ENCODE data around the gene ANTXR1. TPM values are rescaled to one million over a fixed set of nuclear protein-coding genes. Genes with fewer than 3 reads are reported as not detected.

ANTXR1 gene
- total and polyA plus RNA-seq, 2 experiments from 2014 or later, result 24.0 to 36.0 TPM

- Histone ChIP-seq H3K36me3 (peaks cover 13% of the 10 kb centered on the region), H3K9me3 (ENCODE audit: low read depth) (no peaks in the 10 kb centered on the region), H3K4me1 (ENCODE audit: low read depth) (no peaks in the 10 kb centered on the region), H3K27me3 (no peaks in the 10 kb centered on the region), H3K27ac (no peak overlapping the region), H3K4me3 (no peak overlapping the region)
- DNase-seq (ENCODE audit: low read depth in 1 of 2, low spot score in 1 of 2), result no peak
- no peak for TF ChIP-seq CTCF (IDR thresholded peaks at IDR 0.05; ENCODE audit: low read depth, low read length)
These were observed 77.0 kb downstream of the ANTXR1 start for GRCh38 chr2:69089998-69090397.

GRCh38 chr2:69090820-69091219 is 77.8 kb downstream of the ANTXR1 start:
- no peak overlapping the region for H3K4me3 ChIP-seq
- no peak for DNase-seq (ENCODE audit: low read depth in 1 of 2, low spot score in 1 of 2)
- no peaks in the 10 kb centered on the region for H3K4me1 ChIP-seq (ENCODE audit: low read depth)
- H3K27ac ChIP-seq, result no peak overlapping the region
- no peak for TF ChIP-seq CTCF (IDR thresholded peaks at IDR 0.05; ENCODE audit: low read depth, low read length)
- no peaks in the 10 kb centered on the region for H3K27me3 ChIP-seq
- no peaks in the 10 kb centered on the region for H3K9me3 ChIP-seq (ENCODE audit: low read depth)
- H3K36me3 ChIP-seq, result peaks cover 13% of the 10 kb centered on the region

GRCh38 chr2:69092857-69093256 is 79.9 kb downstream of the ANTXR1 start:
- Histone ChIP-seq H3K4me3 (no peak overlapping the region), H3K4me1 (ENCODE audit: low read depth) (peaks cover 10% of the 10 kb centered on the region), H3K27me3 (no peaks in the 10 kb centered on the region), H3K36me3 (peaks cover 13% of the 10 kb centered on the region), H3K27ac (no peak overlapping the region), H3K9me3 (ENCODE audit: low read depth) (no peaks in the 10 kb centered on the region)
- DNase-seq (ENCODE audit: low read depth in 1 of 2, low spot score in 1 of 2), result no peak
- TF ChIP-seq CTCF (IDR thresholded peaks at IDR 0.05; ENCODE audit: low read depth, low read length), result no peak

- Histone ChIP-seq H3K9me3 (ENCODE audit: low read depth) (no peaks in the 10 kb centered on the region), H3K4me3 (no peak overlapping the region), H3K27me3 (no peaks in the 10 kb centered on the region), H3K36me3 (peaks cover 16% of the 10 kb centered on the region), H3K27ac (no peak overlapping the region), H3K4me1 (ENCODE audit: low read depth) (peaks cover 10% of the 10 kb centered on the region)
- no peak for TF ChIP-seq CTCF (IDR thresholded peaks at IDR 0.05; ENCODE audit: low read depth, low read length)
- DNase-seq (ENCODE audit: low read depth in 1 of 2, low spot score in 1 of 2), result peak in 1 of 2 donors; percentile 75
These were observed 82.3 kb downstream of the ANTXR1 start for GRCh38 chr2:69095305-69095704.

- DNase-seq (ENCODE audit: low read depth in 1 of 2, low spot score in 1 of 2), result no peak
- no peak for TF ChIP-seq CTCF (IDR thresholded peaks at IDR 0.05; ENCODE audit: low read depth, low read length)
- Histone ChIP-seq H3K4me3 (no peak overlapping the region), H3K4me1 (ENCODE audit: low read depth) (peaks cover 10% of the 10 kb centered on the region), H3K36me3 (peaks cover 16% of the 10 kb centered on the region), H3K27ac (no peak overlapping the region), H3K9me3 (ENCODE audit: low read depth) (no peaks in the 10 kb centered on the region), H3K27me3 (no peaks in the 10 kb centered on the region)
These were observed 83.5 kb downstream of the ANTXR1 start for GRCh38 chr2:69096326-69097095.
